RWPE1 (cell line): ENCODE measurements around the gene ERO1A.

Experiments
- CTCF ChIA-PET: fragments of 350-600 bp; sonication (Branson Sonifier 250); formaldehyde crosslinking; extraction: SDS; loops from one replicate; lab custom pipeline; 2021; lab: Yijun Ruan, JAX
- POLR2A ChIA-PET: fragments of 400-600 bp; formaldehyde crosslinking; extraction: SDS; loops from one replicate; lab custom pipeline; 2020; ENCODE audit warnings: antibody characterized with exemption; ENCODE audit not compliant: low non-redundant PET; lab: Yijun Ruan, JAX
- DNase-seq: peaks from one replicate; pipeline ENCODE4 v3.0.0; 2012; ENCODE audit warnings: low spot score
- H3K27ac ChIP-seq: fragments of 450-650 bp; 2 replicates; pipeline ENCODE4 v1.5.1; 2017
- TF ChIP-seq, protein P1 (sequence below): fragments of 450-650 bp; conservative IDR thresholded peaks from 2 replicates; pipeline ENCODE4 v1.5.1; 2017; ENCODE audit warnings: low read depth, mild to moderate bottlenecking

Gene ERO1A, protein sequence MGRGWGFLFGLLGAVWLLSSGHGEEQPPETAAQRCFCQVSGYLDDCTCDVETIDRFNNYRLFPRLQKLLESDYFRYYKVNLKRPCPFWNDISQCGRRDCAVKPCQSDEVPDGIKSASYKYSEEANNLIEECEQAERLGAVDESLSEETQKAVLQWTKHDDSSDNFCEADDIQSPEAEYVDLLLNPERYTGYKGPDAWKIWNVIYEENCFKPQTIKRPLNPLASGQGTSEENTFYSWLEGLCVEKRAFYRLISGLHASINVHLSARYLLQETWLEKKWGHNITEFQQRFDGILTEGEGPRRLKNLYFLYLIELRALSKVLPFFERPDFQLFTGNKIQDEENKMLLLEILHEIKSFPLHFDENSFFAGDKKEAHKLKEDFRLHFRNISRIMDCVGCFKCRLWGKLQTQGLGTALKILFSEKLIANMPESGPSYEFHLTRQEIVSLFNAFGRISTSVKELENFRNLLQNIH

DNA sequence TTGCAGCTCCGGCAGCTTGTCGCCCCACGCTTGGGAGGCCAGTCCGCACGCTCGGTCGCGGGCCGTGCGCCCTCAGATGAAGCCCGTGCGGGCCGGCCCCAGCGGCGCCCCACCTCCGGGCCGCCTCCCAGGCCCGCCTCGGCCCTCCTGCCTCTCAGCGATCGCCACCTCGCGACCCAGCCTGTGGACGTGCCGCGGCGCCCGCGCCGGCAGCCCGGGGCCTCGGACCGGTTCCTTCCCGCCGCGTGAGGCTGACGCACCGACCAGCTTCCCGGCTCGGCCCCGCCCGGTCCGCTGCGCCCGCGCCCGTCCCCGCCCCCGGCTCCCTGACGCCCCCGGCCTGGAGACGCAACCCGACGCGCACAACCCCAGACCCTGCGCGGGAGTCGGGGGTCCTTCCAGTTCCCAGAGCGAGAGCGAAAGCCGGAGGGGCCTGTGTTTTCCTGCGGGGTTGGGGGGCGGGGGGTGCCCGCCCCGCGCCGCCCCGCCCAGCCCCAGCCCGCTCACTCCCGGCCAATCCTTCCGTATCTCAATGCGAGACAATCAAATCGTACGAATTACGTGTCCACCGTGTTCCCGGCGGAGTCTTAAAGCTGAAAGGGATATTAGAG lies at the start of gene ERO1A:
Gene ERO1A, minus strand, starts transcription at position 78 of the 611 bp plus-strand sequence. Its CDS starts 77 bp downstream, at position 1.
- peak within 1 kb of the TSS; percentile 97 for H3K27ac ChIP-seq
- DNase-seq, result peak; percentile 65
- CTCF ChIA-PET, result interaction anchor here (0.7 kb wide), 1 partner anchor 60 kb away, joined by 4 read pairs; no protein-coding TSS in a partner anchor
- TF ChIP-seq, protein P1, sequence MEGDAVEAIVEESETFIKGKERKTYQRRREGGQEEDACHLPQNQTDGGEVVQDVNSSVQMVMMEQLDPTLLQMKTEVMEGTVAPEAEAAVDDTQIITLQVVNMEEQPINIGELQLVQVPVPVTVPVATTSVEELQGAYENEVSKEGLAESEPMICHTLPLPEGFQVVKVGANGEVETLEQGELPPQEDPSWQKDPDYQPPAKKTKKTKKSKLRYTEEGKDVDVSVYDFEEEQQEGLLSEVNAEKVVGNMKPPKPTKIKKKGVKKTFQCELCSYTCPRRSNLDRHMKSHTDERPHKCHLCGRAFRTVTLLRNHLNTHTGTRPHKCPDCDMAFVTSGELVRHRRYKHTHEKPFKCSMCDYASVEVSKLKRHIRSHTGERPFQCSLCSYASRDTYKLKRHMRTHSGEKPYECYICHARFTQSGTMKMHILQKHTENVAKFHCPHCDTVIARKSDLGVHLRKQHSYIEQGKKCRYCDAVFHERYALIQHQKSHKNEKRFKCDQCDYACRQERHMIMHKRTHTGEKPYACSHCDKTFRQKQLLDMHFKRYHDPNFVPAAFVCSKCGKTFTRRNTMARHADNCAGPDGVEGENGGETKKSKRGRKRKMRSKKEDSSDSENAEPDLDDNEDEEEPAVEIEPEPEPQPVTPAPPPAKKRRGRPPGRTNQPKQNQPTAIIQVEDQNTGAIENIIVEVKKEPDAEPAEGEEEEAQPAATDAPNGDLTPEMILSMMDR, result no peak
- POLR2A ChIA-PET, result interaction anchor here (0.6 to 1.0 kb wide), 2 partner anchors 12 to 74 kb away, joined by 3 read pairs; no protein-coding TSS in a partner anchor

DNA sequence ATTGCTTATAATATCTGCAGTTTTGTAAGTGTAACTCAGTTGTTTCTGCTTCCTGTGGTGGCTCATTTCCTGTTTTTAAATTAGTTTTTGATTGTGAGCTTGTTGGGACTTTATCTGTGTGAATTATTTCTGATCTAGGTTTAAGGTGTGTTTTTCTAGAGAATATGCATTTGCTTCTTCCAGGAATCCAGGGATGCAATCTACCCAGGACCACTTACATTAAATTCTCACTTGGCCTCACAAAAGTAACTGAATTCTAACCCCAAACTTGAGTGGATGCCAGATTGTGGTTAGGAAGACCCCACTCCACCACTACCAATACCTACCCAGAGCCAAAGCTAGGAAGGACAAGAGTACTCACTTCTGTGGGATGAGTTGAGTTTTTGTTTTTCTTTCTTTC lies 46.5 kb upstream of the ERO1A start:
- TF ChIP-seq, protein P1, result no peak
- CTCF ChIA-PET, result interaction anchor here (0.7 kb wide), 2 partner anchors 52 to 1704 kb away, joined by 3 to 7 read pairs; no protein-coding TSS in a partner anchor
- H3K27ac ChIP-seq, result no peak overlapping the region
- POLR2A ChIA-PET, result interaction anchor here (0.7 kb wide), 1 partner anchor 1407 kb away, joined by 3 read pairs; no protein-coding TSS in a partner anchor
- DNase-seq, result no peak

DNA sequence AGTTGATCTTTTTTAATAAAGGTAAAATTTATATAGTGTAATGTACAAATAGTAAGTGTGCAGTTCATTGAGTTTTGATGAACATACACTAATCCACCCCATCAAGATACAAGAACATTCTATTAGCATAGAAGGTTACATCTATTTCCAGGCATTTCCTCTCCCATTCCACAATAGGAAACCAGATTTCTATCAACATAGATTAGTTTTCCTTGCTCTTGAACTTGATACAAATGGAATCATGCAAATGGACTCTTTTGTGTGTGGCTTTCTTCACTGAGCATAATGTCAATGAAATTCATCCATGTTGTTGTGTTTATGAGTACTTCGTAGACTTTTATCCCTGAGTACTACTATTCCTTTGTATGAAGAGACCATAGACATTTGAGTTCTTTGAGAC lies 45.4 kb upstream of the ERO1A start:
- no peak for DNase-seq
- H3K27ac ChIP-seq, result no peak overlapping the region
- ChIA-PET POLR2A (no interaction called here), CTCF (no interaction called here)
- TF ChIP-seq, protein P1, result no peak

DNA sequence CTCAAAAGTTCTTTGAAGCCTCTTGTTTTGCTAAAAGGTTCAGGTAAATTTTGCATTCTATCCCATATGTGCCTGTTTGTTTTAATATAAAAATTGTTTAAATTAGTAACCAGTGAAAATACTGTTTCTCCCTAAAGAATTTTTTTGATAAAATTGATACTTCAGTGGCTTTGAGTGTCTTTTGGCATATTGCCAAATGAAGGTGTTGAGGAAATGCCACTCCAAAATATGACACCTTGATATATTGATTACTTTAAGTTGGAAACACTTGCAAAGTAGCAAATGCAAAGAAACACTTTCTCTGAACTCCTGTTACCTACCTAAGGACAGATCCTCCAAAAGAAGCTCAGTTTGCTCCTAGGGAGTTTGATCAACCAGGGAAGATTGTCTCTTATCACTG lies 43.1 kb upstream of the ERO1A start:
- POLR2A ChIA-PET, result no interaction called here

DNA sequence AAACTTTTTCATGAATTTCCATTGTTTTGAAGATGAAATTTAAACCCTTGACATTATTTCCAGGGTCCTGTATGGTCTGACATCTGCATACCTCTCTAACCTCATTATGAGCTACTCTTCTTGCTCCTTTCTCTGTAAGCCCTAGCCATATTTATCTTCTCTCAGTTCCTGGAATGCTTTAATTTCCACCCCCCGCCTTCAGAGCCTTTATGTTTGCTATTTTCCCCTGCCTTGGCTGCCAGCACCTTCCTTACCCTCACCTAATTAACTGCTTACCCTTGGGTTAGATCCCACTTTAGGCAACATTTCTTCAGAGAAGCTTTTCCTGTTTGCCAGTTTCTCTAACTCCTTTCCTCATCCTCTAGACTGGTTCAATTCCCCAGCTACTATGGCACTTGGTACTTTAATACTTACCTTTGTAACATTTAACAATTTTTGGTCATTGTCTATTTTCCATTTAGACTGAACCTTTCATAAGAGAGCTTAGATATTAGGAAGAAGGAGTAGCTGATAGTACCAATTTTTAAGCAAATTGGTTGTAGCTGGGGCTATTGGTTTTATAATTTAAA lies 40.6 kb upstream of the ERO1A start:
- TF ChIP-seq, protein P1, result no peak
- ChIA-PET POLR2A (no interaction called here), CTCF (no interaction called here)
- no peak overlapping the region for H3K27ac ChIP-seq
- no peak for DNase-seq

More for the DNA sequence above, 43.1 kb upstream of the ERO1A start:
- H3K27ac ChIP-seq, result no peak overlapping the region
- TF ChIP-seq, protein P1, result no peak
- DNase-seq, result no peak
- CTCF ChIA-PET, result no interaction called here

DNA sequence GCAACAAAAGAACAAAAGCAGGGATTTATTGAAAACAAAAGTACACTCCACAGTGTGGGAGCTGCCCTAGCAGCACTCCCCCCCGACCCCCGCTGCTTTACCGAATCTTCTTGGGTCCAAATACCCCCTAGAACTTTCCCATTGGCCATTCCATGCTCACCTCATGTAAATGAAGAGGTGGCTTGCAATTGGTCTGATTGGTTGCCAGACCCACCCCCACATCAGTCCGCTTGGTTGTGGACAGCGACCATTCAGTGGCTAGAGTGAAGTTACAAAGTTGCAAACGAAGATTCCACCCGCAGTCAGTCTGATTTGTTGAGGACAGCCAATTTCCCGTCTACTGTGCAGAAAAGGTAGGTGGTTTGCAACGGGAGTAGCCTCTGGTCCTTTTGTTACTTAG lies 38.5 kb upstream of the ERO1A start:
- DNase-seq, result no peak
- TF ChIP-seq, protein P1, result no peak
- ChIA-PET CTCF (interaction anchor here (1.0 kb wide), 1 partner anchor 11 kb away, joined by 3 read pairs; no protein-coding TSS in a partner anchor), POLR2A (no interaction called here)
- H3K27ac ChIP-seq, result no peak overlapping the region
